NCI-H524 (cell line): ENCODE measurements around the gene CELF2.

Source experiments
- DNase-seq, 2 experiments: peaks; one replicate each; lab custom pipeline; 2025; lab: John Stamatoyannopoulos, UW

CELF2 gene

DNA sequence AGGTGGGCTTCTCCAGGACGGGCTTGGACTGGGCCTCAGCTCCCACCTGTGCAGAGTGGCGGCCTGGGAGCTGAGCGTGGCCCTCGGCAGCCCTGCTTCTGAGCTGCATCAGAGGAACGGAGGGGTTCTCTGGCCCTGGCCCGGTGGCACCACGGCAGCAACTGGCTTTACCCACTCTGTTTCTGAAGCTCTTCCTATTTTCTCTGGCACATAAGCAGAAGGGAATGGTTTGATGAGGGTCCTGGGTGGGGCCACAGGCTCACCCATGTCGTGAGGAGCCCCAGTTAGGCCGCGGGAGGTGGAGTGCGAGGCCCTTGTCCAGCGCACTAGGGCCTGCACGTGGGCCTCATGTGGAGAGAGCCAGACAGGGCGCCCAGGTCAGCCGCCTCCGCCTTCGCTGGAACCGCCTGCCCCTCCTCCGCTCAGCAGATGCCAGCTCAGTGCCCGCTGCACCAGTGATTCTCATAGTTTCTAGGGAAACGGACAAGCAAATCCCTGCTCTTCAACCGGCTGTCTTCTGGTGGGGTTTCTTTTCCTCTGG is 284.0 kb downstream of the CELF2 start:
- peak in 1 of 2 experiments; percentile 48 for DNase-seq

- DNase-seq, result no peak
Observed at GRCh38 chr10:11302181-11302580, 284.5 kb downstream of the CELF2 start.

GRCh38 chr10:11303361-11304170 is 285.9 kb downstream of the CELF2 start:
- peak in 1 of 2 experiments; percentile 69 for DNase-seq

DNA sequence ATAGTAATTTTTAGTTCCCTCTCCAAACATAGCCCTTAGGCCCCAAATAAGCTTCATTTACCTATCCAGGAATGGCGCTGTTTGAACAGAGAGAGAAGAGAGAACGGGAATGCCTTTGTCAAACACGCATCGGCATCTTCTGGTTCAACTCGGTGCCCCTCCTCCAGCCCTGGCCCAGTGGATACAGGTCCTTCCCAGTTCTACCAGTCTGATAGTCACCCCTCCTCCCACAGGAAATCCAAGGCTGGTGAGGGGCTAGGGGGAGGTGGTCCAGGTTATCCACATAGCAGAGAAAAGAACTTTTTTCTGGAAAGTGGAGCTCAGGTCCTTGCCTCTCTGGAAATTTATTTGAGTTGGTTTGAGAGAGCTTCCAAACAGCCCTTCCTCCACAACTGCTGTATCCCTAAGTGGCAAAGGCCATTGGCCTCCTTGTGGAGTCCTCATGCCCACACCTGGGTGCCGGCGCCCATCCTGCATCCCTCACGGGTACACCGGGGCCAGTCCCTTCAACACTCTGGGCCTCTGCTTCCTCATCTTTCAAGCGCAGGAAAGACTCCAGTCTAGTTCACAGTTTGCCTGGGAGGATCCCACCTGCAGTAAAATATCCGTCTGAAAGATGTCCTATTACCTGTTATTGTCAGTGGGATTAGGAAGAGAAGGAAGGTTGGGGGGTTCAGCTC is 287.4 kb downstream of the CELF2 start:
- DNase-seq, result no peak

GRCh38 chr10:11305825-11306593 is 288.3 kb downstream of the CELF2 start:
- no peak for DNase-seq

- DNase-seq, result no peak
Observed at GRCh38 chr10:11307004-11307403, 289.3 kb downstream of the CELF2 start.

- no peak for DNase-seq
Observed at GRCh38 chr10:11307937-11308336, 290.3 kb downstream of the CELF2 start.

DNA sequence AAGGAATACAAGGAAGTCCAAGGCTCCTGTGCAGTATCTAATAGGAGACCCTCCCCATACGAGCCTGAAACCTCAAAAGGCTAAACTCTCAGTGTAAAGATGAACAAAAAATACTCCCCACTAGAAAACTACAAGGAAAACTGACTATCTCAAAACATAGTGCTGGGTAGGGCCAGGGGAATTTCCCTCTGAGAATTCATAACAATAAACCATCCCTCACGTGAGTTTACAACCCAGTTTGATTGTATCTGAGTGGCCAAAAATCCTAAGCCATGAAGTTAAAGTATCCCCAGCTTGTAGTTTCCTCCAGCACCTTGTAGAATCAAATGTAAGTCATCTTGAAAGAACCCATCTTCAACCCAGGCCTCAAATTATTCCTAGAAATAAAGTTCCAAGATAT is 293.4 kb downstream of the CELF2 start:
- DNase-seq, result no peak

- DNase-seq, result no peak
Observed at GRCh38 chr10:11313463-11313862, 295.8 kb downstream of the CELF2 start.

- no peak for DNase-seq
Observed at GRCh38 chr10:11317936-11318670, 300.4 kb downstream of the CELF2 start.

DNA sequence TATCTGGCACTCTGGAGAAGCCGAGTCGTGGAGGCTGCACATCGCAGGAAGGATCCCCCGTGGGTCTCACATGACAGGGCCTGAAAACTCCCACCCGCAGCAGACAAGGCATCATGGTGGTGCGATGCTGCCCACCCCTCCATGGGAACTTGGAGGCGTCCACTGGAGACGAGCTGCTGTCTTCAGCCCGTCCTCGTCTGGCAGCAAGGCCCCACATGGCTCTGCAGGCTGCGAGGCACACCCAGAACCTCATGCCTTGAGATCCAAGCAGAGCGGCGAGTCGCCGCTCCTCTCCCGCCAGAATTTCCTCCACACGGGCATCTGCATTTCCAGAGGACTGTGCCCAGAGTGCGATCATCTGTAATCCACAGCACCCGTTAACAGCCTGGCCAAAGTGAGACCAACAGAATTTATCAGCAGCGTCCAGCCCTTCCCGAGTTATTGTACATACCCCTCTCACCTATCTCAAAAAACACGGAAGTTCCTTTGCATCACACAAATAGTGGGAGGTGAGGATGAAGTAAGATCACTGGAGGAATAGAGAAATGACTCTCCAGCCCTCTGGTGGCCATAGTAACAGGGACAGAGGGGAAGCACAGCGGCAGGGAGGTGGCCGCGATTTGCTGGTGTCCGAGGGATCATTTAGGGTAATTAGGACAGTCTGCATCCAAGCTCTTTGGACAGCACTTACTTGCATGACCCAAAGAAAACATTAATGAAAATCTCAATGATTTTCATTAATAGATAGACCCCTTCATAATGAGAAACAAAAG is 301.3 kb downstream of the CELF2 start:
- DNase-seq, result no peak

- no peak for DNase-seq
Observed at GRCh38 chr10:11319990-11320602, 302.4 kb downstream of the CELF2 start.

- DNase-seq, result no peak
Observed at GRCh38 chr10:11320809-11321520, 303.3 kb downstream of the CELF2 start.

DNA sequence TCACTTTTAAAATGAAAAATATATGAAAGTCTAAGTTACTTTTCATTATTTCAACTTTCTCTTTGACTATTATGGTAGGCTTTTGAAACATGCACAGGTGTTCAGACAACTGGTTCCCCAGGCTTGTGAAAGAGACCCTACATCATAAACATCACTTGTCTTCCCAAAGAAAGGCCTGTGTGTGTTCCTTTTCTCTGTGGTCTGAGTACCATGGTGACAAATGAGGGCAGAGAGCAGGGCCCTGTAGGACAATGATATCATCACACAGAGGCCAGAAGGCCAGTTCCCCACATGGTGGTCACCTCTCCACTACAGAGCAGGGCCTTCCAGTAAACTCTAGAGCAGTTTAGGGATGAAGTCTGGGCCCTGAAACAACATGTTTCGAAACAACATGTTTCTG is 305.0 kb downstream of the CELF2 start:
- no peak for DNase-seq

- DNase-seq, result no peak
Observed at GRCh38 chr10:11324761-11325321, 307.2 kb downstream of the CELF2 start.

DNA sequence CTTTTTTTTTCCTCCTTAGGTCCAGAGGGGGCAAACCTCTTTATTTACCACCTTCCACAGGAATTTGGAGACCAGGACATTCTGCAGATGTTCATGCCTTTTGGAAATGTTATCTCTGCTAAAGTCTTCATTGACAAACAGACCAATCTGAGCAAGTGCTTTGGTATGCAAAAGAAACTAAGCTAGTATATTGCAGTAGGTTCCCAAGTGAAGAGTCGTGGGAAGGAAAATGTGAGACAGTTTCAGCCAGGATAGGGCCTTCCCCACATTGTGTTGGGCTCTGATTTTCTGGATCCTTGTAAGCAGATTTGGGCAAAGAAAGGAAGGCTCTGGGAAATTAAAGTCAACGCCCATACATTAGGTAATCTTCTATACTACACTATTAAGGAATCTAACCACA is 308.1 kb downstream of the CELF2 start:
- DNase-seq, result no peak

DNA sequence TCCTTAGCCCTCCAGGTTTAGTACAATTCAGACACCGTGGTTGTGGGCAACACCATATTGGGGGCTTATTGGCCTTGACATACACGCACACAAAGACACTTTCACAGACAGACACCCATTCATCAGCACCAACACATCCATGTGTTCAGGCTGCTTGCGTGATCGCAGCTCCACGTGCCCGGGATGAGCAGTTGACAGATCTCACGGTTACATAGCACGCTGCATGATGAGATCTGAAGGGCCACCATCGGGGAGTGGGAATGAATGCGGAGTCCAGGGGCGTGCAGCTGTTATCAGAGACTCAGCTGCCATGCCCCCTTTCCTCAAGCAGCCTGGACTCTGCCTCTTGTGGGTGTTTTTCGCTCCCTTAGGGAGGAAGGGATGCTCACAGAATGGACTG is 308.6 kb downstream of the CELF2 start:
- no peak for DNase-seq

- DNase-seq, result no peak
Observed at GRCh38 chr10:11326913-11327616, 309.4 kb downstream of the CELF2 start.
